Omental fat pad (tissue), 4 donors: ENCODE measurements around the gene NBEA. TPM values are rescaled to one million over a fixed set of nuclear protein-coding genes. Genes with fewer than 3 reads are reported as not detected.

Experiments used
- ATAC-seq: fragments of 150-250 bp; one replicate; pipeline ENCODE4 v1.9.1; 2016; ENCODE audit warnings: mild to moderate bottlenecking, moderate library complexity; ENCODE audit not compliant: low FRiP score
- DNase-seq: peaks from one replicate; pipeline ENCODE4 v3.0.0-alpha.2; 2019; ENCODE audit warnings: low spot score
- total RNA-seq, 4 donors: library from RNA; depleted of rRNA; stranded (reverse); fragments of >200 nt; gene quantifications; one replicate each; pipeline ENCODE4 v1.1.0, GENCODE V29; 2016
- TF ChIP-seq, protein P1 (sequence below), 3 donors: fragments of 450-650 bp; IDR thresholded peaks; one replicate each; pipeline ENCODE4 v1.5.1; 2016 to 2017; ENCODE audit warnings: antibody characterized with exemption in 3 of 3, mild to moderate bottlenecking in 3 of 3, moderate library complexity in 2 of 3

NBEA gene
- total RNA-seq, 4 donors from 2014 or later = 4.3 to 10.7 (median 6.1) TPM

DNA sequence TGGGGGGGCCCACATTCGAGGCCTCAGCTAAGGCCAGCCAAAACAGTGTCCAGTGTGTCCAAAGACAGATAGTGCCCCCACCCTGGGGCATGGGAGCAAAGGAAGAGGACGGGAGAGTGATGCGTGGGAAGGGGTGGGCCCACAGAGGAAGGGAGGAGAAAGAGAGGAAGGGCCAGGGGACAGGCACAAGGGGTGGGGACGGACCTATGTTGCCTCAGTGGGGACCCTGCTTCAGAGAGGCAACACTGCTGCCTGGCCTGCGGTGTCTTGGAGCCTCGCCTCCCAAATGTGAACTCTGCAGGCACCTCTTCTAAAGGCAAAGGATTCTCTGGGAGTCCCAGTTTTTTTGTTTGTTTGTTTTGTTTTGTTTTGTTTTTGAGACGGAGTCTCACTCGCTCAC lies 764.7 kb downstream of the NBEA start:
- DNase-seq = no peak
- ATAC-seq = peak; percentile 14
- TF ChIP-seq, protein P1, sequence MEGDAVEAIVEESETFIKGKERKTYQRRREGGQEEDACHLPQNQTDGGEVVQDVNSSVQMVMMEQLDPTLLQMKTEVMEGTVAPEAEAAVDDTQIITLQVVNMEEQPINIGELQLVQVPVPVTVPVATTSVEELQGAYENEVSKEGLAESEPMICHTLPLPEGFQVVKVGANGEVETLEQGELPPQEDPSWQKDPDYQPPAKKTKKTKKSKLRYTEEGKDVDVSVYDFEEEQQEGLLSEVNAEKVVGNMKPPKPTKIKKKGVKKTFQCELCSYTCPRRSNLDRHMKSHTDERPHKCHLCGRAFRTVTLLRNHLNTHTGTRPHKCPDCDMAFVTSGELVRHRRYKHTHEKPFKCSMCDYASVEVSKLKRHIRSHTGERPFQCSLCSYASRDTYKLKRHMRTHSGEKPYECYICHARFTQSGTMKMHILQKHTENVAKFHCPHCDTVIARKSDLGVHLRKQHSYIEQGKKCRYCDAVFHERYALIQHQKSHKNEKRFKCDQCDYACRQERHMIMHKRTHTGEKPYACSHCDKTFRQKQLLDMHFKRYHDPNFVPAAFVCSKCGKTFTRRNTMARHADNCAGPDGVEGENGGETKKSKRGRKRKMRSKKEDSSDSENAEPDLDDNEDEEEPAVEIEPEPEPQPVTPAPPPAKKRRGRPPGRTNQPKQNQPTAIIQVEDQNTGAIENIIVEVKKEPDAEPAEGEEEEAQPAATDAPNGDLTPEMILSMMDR (IDR thresholded peaks at IDR 0.05) = no peak

DNA sequence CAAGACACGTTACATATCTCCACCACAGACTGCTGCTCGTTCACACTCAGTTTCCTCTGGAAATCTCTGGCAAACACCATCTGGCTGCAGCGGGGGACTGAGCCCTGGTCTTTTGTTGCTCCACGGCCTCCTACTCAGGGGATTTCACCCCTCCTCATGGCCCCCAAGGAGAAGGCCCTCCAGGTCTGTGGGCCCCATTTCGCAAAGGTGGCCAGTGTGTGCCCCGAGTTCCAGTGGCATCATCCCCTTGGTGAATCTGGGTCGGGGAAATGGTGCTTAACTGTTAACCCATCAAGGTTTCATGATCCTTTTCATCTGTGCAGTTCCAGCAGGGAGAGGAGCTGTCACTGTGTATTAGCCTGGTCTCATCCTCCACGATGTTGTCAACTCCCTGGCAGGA lies 769.8 kb downstream of the NBEA start:
- TF ChIP-seq, protein P1 (IDR thresholded peaks at IDR 0.05) = no peak
- ATAC-seq = no peak
- DNase-seq = no peak

DNA sequence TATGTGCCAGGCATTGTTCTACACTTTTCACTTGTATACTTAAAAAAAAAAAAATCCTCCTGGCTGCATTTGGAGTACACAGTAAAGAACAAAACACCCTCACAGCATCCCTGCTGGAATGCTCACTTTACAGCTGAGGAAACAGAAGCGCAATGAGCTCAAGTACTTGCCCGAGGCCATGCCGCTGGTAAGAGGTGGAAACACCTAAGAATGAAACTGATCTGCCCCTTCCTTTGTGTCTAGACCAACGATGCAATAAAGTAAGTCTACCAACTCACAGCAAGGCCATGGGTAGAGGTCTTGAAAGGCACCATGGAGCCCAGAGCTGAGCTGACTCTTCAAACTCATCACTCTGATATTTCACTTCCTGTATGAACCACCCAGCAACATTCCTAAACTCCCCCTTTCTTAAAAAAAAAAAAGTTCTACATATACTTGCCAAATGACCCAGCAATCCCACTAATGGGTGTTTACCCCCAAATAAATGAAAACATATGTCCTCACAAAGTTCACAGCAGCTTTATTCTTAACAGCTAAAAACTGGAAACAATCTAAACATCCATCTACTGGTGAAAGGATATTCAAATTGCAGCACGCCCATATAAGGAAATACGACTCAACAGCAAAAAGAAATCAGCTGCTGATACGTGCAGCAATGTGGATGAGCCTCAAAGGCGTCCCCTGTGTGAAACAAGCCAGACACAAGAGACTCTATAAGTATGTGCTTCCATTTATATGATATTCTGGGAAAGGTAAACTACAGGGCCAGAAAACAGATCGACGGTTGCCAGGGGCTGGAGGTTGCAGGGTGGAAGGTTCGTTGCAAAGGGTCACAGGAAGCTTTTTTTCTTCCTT lies 771.1 kb downstream of the NBEA start:
- ATAC-seq (no peak), DNase-seq (no peak)
- TF ChIP-seq, protein P1 (IDR thresholded peaks at IDR 0.05) = no peak

DNA sequence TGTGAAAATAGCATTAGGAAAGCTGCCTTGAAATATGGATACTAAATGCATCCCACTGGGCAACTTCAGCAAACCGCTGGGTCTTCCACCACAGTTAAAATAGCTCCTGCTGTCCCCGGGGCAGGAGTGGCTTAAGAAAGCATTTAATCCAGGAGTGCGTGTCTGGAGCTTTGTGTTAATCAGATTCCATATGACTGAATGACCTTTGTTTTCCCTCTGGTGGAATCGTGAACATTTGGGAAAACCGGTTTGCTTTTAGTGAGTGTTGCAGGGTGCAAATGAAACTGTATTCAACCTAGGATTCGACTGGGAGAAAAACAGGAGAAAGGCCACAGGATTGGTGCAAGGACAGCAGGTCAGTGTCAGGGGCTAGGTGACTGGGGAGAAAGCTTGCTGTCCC lies 772.1 kb downstream of the NBEA start:
- no peak for DNase-seq
- no peak for ATAC-seq
- TF ChIP-seq, protein P1 (IDR thresholded peaks at IDR 0.05) = no peak

DNA sequence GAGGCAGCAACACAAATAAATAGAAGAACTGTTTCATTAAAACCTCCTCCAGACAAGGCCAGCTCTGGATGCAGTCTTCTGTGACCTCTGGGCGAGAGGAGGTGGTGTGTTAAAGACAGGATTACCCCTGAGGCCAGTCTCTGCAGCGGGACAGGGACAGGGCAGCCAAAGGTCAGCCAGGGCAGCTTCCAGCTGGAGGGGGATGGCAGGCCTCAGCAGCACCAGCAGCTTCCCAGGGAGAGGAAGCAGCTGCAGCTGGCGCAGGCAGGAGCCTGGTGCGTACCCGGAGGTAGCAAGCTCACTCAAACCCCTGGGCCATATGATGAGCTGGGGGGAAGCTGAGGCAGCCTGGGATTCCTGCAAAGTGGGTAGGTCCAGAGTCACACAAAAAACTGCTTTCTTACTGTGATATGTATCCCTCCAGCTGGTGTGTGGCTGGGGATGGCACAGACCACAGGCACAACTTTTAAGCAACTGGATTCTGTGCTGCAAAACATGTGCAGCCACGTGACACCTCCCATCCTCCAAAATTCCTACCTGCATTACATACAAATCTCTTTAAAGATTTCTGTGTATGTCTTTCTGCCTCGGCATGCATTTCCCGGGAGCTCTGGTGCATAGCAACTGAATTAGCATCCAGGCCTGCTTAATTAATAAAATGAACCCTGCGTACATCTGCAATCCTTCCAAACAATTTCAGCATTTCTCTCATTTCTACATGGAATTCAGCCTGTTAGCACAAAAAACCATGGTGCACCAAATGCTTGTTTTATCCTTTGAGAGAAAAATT lies 772.7 kb downstream of the NBEA start:
- DNase-seq (no peak), ATAC-seq (no peak)
- TF ChIP-seq, protein P1 (IDR thresholded peaks at IDR 0.05) = no peak

DNA sequence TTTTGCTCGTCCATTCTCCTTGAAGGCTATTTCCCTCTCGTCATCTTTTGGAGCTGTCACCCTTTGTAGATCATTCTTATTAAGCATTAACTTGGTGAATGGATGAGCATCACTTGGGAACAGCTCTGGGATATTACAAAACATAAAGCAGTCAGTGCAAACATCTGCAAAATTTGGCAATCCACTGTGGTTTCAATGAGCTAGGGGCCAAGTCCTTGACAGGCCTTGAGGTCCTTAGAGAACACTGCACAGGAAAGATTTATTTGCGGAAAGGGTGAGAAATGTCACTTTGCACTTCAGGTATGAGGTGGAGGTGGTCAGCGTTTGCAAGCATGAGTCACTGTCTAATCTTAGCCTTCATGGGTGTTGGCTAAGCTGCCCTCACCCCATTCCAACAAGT lies 774.1 kb downstream of the NBEA start:
- peak; percentile 42 for ATAC-seq
- TF ChIP-seq, protein P1 (IDR thresholded peaks at IDR 0.05) = no peak
- DNase-seq = no peak
